Heart right ventricle (tissue), 16 donors: ENCODE data around the gene ADAT2. TPM values are rescaled to one million over a fixed set of nuclear protein-coding genes. Genes with fewer than 3 reads are reported as not detected.

Experiments
- ATAC-seq, 8 donors: fragments of 200-7000 bp; cut with Tn5 transposase; one replicate each; pipeline ENCODE4 v1.9.1; 2020; ENCODE audit warnings: mild to moderate bottlenecking in 8 of 8, moderate library complexity in 8 of 8, moderate number of reproducible peaks in 1 of 8
- DNase-seq, 2 donors: peaks; one replicate each; pipeline ENCODE4 v3.0.0-alpha.2; 2020
- H3K27ac ChIP-seq, 10 donors: fragments of 200-600 bp; sonication (generic) in 2 of 10; one replicate each; pipeline versions ENCODE4 v1.5.0 to v1.8.0; 2020 to 2022; ENCODE audit warnings: mild to moderate bottlenecking in 3 of 10
- H3K27me3 ChIP-seq, 7 donors: fragments of 200-600 bp; one replicate each; pipeline ENCODE4 v1.8.0; 2021 to 2022; ENCODE audit warnings: mild to moderate bottlenecking in 2 of 7
- H3K36me3 ChIP-seq, 9 donors: fragments of 200-600 bp; sonication (generic) in 1 of 9; one replicate each; pipeline versions ENCODE4 v1.5.0 to v1.8.0; 2020 to 2022; ENCODE audit warnings: mild to moderate bottlenecking in 2 of 9
- H3K4me1 ChIP-seq, 9 donors: fragments of 200-600 bp; sonication (generic) in 1 of 9; one replicate each; pipeline versions ENCODE4 v1.5.0 to v1.8.0; 2020 to 2022; ENCODE audit warnings: mild to moderate bottlenecking in 4 of 9
- H3K4me3 ChIP-seq, 10 donors: fragments of 200-600 bp; sonication (generic) in 2 of 10; one replicate each; pipeline versions ENCODE4 v1.5.0 to v1.8.0; 2020 to 2022; ENCODE audit warnings: mild to moderate bottlenecking in 7 of 10, moderate library complexity in 2 of 10
- H3K9me3 ChIP-seq, 11 donors: fragments of 200-600 bp in 10 of 11; sonication (generic) in 2 of 11; one replicate each; pipeline versions ENCODE4 v1.5.0 to v1.8.0; 2013 to 2022; ENCODE audit warnings: mild to moderate bottlenecking in 2 of 11, control low read depth in 1 of 11, moderate library complexity in 1 of 11
- CTCF ChIP-seq, 9 donors: fragments of 200-600 bp; sonication (generic) in 2 of 9; IDR thresholded peaks; one replicate each; pipeline versions ENCODE4 v1.5.0 to v1.8.0; 2021 to 2022; ENCODE audit warnings: antibody characterized with exemption in 9 of 9, mild to moderate bottlenecking in 5 of 9, moderate library complexity in 1 of 9
- WGBS, 2 donors: extraction: QIAGEN DNeasy Blood & Tissue Kit; methylation state at CpG; one replicate each; pipeline ENCODE4 v1.1.7; 2013; ENCODE audit warnings: inconsistent platforms in 1 of 2; 5-methylcytosine and 5-hydroxymethylcytosine counted together
- intact Hi-C, 10 donors: fragments of 100-400 bp; cut with DNase I; formaldehyde crosslinking; loops; one replicate each; pipeline versions ENCODE4 v1.11.1 to v1.14.2; 2022
- polyA plus RNA-seq, 2 donors: library from polyadenylated mRNA; stranded (reverse); fragments of 200-250 nt; gene quantifications; one replicate each; pipeline ENCODE4 v1.2.3, GENCODE V29; 2013
- total RNA-seq, 10 donors: library from RNA; stranded (reverse); fragmentation: NEBNext Ultra II Directional in 3 of 10; extraction: Animal tissue kit (Norgen Biotek cat#: 25700) in 3 of 10; gene quantifications; one replicate each; pipeline versions ENCODE4 v1.2.1 to v1.2.4, GENCODE V29; 2021 to 2023
- donor health status: Arrhythmogenic right ventricular cardiomyopathy.
- donor health status: ischemic (EF 13 %, LVEDD 7.1; RV severe dilation, severe dysfunction).
- donor health status: healthy with polysubstance abuse.
- donor health status: DM: no; HTN: yes; CAD: no.
- donor health status: DM: no; HTN: no; CAD: no.
- donor health status: ischemic (EF 25% LVEDD 6.9; RV normal size, moderate dysfunction).
- donor health status: ischemic (EF 25% LVEDD 5.7; RV mildly dilated, moderate dysfunction).
- donor health status: healthy.
- donor health status: DM: yes; HTN: yes; CAD: no.
- donor health status: Ischemic cardiomyopathy.
- donor health status: ischemic (EF 35%, LVEDD 5.7; RV mildly dilated, moderate dysfunction).
- donor health status: nonischemic (EF 11% LVEDD 7.7; RV severe dilation, severe dysfunction).
- donor health status: DM: yes; HTN: yes; CAD: no.
- donor health status: PGD.
- donor health status: ischemic (EF 29% LVEDD 5.4; RV normal size, mild dysfunction).
- donor health status: nonischemic (EF 23%, LVEDD 6.1; RV moderate dilation, normal function).

Gene ADAT2
- total and polyA plus RNA-seq, 12 donors: 0.98 to 4.3 (median 1.5) TPM

GRCh38 chr6:143414769-143415168 is 35.7 kb downstream of the ADAT2 start:
- no peaks in the 10 kb centered on the region for H3K9me3 ChIP-seq
- H3K27me3 ChIP-seq: no peaks in the 10 kb centered on the region
- TF ChIP-seq CTCF (IDR thresholded peaks at IDR 0.05): no peak
- H3K4me3 ChIP-seq: no peak overlapping the region
- DNase-seq (no peak), ATAC-seq (no peak)
- intact Hi-C loops: no loop called here
- H3K4me1 ChIP-seq: no peaks in the 10 kb centered on the region
- no peaks in the 10 kb centered on the region for H3K36me3 ChIP-seq
- 88 to 96% methylated on average over 3 of the region's 3 CpGs for WGBS, 2 donors
- H3K27ac ChIP-seq: no peak overlapping the region

GRCh38 chr6:143410859-143411270 is 39.6 kb downstream of the ADAT2 start:
- Histone ChIP-seq H3K4me1 (no peaks in the 10 kb centered on the region), H3K9me3 (peaks cover 0 to 4% (median 0%) of the 10 kb centered on the region in 11 donors)
- no peak for DNase-seq

GRCh38 chr6:143408787-143409162 is 41.7 kb downstream of the ADAT2 start:
- intact Hi-C loops: no loop called here
- DNase-seq (no peak), ATAC-seq (no peak)
- Histone ChIP-seq H3K27me3 (no peaks in the 10 kb centered on the region), H3K4me1 (no peaks in the 10 kb centered on the region), H3K36me3 (no peaks in the 10 kb centered on the region), H3K9me3 (peaks cover 0 to 4% (median 0%) of the 10 kb centered on the region in 11 donors), H3K27ac (no peak overlapping the region), H3K4me3 (no peak overlapping the region)
- no peak for TF ChIP-seq CTCF (IDR thresholded peaks at IDR 0.05)

More at GRCh38 chr6:143410859-143411270, 39.6 kb downstream of the ADAT2 start:
- WGBS, 2 donors: 79 to 83% methylated on average over 1 of the region's 1 CpG
- no peak for ATAC-seq
- Histone ChIP-seq H3K36me3 (no peaks in the 10 kb centered on the region), H3K27ac (no peak overlapping the region), H3K4me3 (no peak overlapping the region), H3K27me3 (no peaks in the 10 kb centered on the region)
- TF ChIP-seq CTCF (IDR thresholded peaks at IDR 0.05): no peak
- intact Hi-C loops: no loop called here

- intact Hi-C loops: no loop called here
- no peaks in the 10 kb centered on the region for H3K4me1 ChIP-seq
These were observed 42.2 kb downstream of the ADAT2 start for GRCh38 chr6:143408151-143408786.

More at GRCh38 chr6:143408151-143408786, 42.2 kb downstream of the ADAT2 start:
- H3K9me3 ChIP-seq: peaks cover 0 to 4% (median 0%) of the 10 kb centered on the region in 11 donors
- H3K4me3 ChIP-seq: no peak overlapping the region
- no peaks in the 10 kb centered on the region for H3K36me3 ChIP-seq
- H3K27me3 ChIP-seq: no peaks in the 10 kb centered on the region
- no peak overlapping the region for H3K27ac ChIP-seq
- no peak for ATAC-seq
- DNase-seq: no peak
- no peak for TF ChIP-seq CTCF (IDR thresholded peaks at IDR 0.05)
